GM12801 (cell line): ENCODE measurements around the gene DCUN1D1.

Source experiments
- TF ChIP-seq, protein P1 (sequence below): IDR thresholded peaks from one replicate; pipeline ENCODE4 v1.5.1; 2011; ENCODE audit warnings: control low read depth; ENCODE audit not compliant: insufficient read length; ENCODE audit errors: extremely low read depth

Gene DCUN1D1

GRCh38 chr3:182913889-182914288 lies 66.4 kb downstream of the DCUN1D1 start:
- TF ChIP-seq, protein P1, sequence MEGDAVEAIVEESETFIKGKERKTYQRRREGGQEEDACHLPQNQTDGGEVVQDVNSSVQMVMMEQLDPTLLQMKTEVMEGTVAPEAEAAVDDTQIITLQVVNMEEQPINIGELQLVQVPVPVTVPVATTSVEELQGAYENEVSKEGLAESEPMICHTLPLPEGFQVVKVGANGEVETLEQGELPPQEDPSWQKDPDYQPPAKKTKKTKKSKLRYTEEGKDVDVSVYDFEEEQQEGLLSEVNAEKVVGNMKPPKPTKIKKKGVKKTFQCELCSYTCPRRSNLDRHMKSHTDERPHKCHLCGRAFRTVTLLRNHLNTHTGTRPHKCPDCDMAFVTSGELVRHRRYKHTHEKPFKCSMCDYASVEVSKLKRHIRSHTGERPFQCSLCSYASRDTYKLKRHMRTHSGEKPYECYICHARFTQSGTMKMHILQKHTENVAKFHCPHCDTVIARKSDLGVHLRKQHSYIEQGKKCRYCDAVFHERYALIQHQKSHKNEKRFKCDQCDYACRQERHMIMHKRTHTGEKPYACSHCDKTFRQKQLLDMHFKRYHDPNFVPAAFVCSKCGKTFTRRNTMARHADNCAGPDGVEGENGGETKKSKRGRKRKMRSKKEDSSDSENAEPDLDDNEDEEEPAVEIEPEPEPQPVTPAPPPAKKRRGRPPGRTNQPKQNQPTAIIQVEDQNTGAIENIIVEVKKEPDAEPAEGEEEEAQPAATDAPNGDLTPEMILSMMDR, result no peak

- TF ChIP-seq, protein P1, result no peak
Observed at GRCh38 chr3:182912474-182912873, 67.9 kb downstream of the DCUN1D1 start.

DNA sequence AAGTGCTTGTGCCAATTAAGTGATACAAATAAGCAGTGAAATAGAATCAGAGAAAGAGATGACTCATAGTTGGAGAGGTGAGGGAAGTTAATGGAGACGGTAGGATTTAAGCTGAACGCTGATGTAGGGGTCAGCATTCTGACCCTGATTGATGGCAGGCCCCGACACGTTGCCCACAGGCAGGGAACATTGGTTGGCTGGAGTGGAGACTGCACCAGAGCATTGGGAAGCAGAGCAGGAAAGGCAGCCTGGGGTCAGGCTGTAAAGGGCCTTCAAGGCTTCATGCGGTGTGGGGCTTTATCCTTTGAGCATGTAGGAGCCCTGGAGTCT lies 68.6 kb downstream of the DCUN1D1 start:
- TF ChIP-seq, protein P1, result no peak

GRCh38 chr3:182910936-182911781 lies 69.2 kb downstream of the DCUN1D1 start:
- TF ChIP-seq, protein P1, result no peak

GRCh38 chr3:182909318-182910040 lies 70.9 kb downstream of the DCUN1D1 start:
- TF ChIP-seq, protein P1, result no peak

DNA sequence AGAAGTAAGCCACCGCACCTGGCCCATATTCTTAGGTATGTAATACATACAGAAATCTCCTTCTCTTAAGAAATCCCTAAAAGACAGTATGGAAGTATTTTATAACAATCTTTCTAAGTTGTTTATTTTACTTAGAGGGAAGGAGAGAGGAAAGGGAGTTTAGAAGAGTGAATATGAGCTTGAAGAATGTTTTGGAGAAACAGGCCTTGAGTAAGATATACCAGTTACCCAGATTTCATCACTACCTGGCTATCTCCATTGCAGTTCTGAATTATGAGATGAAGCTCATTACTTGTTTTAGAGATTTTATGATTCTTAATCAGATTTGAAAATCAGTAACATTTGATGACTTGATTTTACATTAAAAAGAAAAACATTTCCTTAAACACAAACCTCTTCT lies 71.9 kb downstream of the DCUN1D1 start:
- TF ChIP-seq, protein P1, result no peak

GRCh38 chr3:182906036-182906435 lies 74.3 kb downstream of the DCUN1D1 start:
- TF ChIP-seq, protein P1, result no peak
